Colonic mucosa (tissue), 4 donors: ENCODE data around the gene SLC2A5. TPM values are rescaled to one million over a fixed set of nuclear protein-coding genes. Genes with fewer than 3 reads are reported as not detected.
"Not testable (repeated sequence)": the region's sequence is repeated elsewhere in the genome, so short reads cannot be mapped to it uniquely, and the experiment has no call there.

Experiments
- DNase-seq: peaks from one replicate; pipeline ENCODE4 v3.0.0-alpha.2; 2020
- H3K27ac ChIP-seq: fragments of 200-600 bp; one replicate; pipeline ENCODE4 v1.8.0; 2021
- H3K27me3 ChIP-seq: fragments of 200-600 bp; one replicate; pipeline ENCODE4 v1.8.0; 2021
- H3K36me3 ChIP-seq: fragments of 200-600 bp; one replicate; pipeline ENCODE4 v1.8.0; 2021
- H3K4me1 ChIP-seq: fragments of 200-600 bp; one replicate; pipeline ENCODE4 v1.8.0; 2021; ENCODE audit warnings: mild to moderate bottlenecking
- H3K4me3 ChIP-seq: fragments of 200-600 bp; one replicate; pipeline ENCODE4 v1.8.0; 2021
- H3K9ac ChIP-seq, 2 donors: one replicate each; pipeline ENCODE4 v1.7.0; 2013; ENCODE audit warnings: control low read depth in 2 of 2, low read depth in 2 of 2, low read length in 2 of 2
- H3K9me3 ChIP-seq: fragments of 200-600 bp; one replicate; pipeline ENCODE4 v1.8.0; 2021
- CTCF ChIP-seq: fragments of 200-600 bp; IDR thresholded peaks from one replicate; pipeline ENCODE4 v1.8.0; 2022; ENCODE audit warnings: antibody characterized with exemption, mild to moderate bottlenecking
- intact Hi-C: fragments of 100-400 bp; cut with DNase I; formaldehyde crosslinking; loops from one replicate; pipeline ENCODE4 v1.14.1; 2022
- total RNA-seq, 2 donors: library from RNA; stranded (reverse); fragmentation: NEBNext Ultra II Directional in 1 of 2; extraction: Animal tissue kit (Norgen Biotek cat#: 25700) in 1 of 2; gene quantifications; one replicate each; pipeline ENCODE4 v1.2.1, GENCODE V29; 2021
- donor health status: healthy.
- donor health status: DM: no; HTN: no; CAD: no.
- donor health status: DM: no; HTN: no; CAD: no.

The SLC2A5 gene
- total RNA-seq, 2 donors from 2014 or later, result 1.8 to 4.9 TPM

DNA sequence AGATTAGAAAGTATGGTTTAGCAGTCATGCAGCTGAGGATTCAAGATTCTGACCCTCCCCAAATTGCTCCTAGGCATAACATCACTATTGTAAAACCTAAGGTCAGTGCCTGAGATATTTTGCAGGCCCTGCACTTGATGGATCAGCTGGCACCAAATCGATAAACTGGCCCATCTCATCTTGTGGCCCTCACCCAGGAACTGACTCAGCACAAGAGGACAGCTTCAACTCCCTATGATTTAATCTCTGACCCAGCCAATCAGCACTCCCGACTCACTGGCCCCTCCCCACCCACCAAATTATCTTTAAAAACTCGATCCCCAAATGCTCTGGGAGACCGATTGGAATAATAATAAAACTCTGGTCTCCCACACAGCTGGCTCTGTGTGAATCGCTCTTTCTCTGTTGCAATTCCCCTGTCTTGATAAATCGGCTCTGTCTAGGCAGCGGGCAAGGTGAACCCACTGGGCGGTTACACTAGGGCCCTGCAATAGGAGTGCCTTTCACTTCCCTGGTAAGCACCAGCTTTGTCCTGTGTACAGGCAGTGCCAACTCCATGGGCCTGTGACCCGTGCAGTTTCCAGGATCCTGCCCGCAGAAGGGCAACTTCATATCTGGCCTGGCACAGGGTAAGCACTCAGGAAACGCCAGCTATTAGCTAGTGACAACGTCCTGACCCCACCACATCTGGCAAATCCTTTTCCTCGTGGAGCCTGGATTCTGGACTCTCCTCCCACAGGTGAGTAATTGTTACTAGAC lies 28.7 kb upstream of the SLC2A5 start:
- Histone ChIP-seq H3K27me3 (no peaks in the 10 kb centered on the region), H3K9me3 (no peaks in the 10 kb centered on the region), H3K4me1 (no peaks in the 10 kb centered on the region), H3K4me3 (no peak overlapping the region), H3K9ac (no peak overlapping the region), H3K36me3 (no peaks in the 10 kb centered on the region), H3K27ac (no peak overlapping the region)
- intact Hi-C loops, result no loop called here
- no peak for TF ChIP-seq CTCF
- DNase-seq, result no peak

- no peak overlapping the region for H3K9ac ChIP-seq
- intact Hi-C loops, result no loop called here
- TF ChIP-seq CTCF, result no peak
- no peak for DNase-seq
- no peak overlapping the region for H3K27ac ChIP-seq
- H3K4me1 ChIP-seq, result no peaks in the 10 kb centered on the region
- H3K9me3 ChIP-seq, result no peaks in the 10 kb centered on the region
- no peak overlapping the region for H3K4me3 ChIP-seq
- H3K27me3 ChIP-seq, result no peaks in the 10 kb centered on the region
- H3K36me3 ChIP-seq, result no peaks in the 10 kb centered on the region
These were observed 26.4 kb upstream of the SLC2A5 start for GRCh38 chr1:9095818-9096217.

DNA sequence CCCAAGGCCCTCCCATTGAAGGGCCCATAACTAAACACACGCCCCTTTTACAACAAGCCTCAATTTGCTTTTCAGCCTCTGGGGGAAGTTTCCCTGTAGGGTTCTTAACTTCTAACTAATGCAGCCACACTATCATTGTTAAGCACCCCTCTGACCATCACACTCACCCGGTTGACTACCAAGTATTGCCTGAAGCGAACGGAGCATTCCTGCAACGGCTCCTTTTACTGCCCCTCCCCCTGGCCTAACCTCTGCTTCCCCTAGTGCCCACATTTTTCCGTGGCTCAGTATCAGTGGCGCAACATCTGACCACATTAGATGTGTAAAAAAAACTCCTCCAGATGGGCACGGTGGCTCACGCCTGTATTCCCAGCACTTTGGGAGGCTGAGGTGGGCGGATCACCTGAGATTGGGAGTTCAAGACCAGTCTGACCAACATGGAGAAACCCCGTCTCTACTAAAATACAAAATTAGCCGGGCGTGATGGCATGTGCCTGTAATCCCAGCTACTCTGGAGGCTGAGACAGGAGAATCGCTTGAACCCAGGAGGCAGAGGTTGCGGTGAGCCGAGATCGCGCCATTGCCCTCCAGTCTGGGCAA lies 24.7 kb upstream of the SLC2A5 start:
- intact Hi-C loops, DNase-seq, H3K4me3 ChIP-seq, H3K27me3 ChIP-seq, H3K4me1 ChIP-seq, H3K27ac ChIP-seq, H3K36me3 ChIP-seq, H3K9ac ChIP-seq, H3K9me3 ChIP-seq: not testable (repeated sequence)

DNA sequence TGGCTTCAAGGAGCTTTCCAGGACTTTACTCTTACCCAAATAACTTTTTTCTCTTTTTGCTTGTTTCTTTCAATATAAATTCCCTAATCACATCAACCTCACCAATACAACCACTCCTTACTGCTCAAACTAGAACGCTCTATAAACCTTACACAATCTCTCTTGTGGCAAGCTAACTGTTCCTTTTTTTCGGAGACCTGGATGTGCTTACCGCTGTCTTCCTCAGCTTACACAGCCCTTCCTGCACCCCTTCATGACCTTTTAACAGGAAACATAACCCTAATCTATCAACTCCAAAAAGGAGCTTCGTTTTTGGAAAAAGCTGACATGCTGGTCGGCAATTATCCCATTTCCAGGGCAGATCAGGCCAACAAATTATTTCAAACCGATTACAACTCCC lies 24.1 kb upstream of the SLC2A5 start:
- no peak for DNase-seq
- Histone ChIP-seq H3K9ac (no peak overlapping the region), H3K27me3 (no peaks in the 10 kb centered on the region), H3K36me3 (no peaks in the 10 kb centered on the region), H3K4me1 (no peaks in the 10 kb centered on the region), H3K27ac (no peak overlapping the region), H3K4me3 (no peak overlapping the region), H3K9me3 (no peaks in the 10 kb centered on the region)
- intact Hi-C loops, result no loop called here
- TF ChIP-seq CTCF, result no peak

- Histone ChIP-seq H3K4me3 (no peak overlapping the region), H3K27ac (no peak overlapping the region), H3K4me1 (no peaks in the 10 kb centered on the region), H3K27me3 (no peaks in the 10 kb centered on the region), H3K36me3 (no peaks in the 10 kb centered on the region), H3K9me3 (no peaks in the 10 kb centered on the region), H3K9ac (no peak overlapping the region)
- intact Hi-C loops, result no loop called here
- no peak for DNase-seq
- no peak for TF ChIP-seq CTCF
These were observed 23.7 kb upstream of the SLC2A5 start for GRCh38 chr1:9093091-9093490.

DNA sequence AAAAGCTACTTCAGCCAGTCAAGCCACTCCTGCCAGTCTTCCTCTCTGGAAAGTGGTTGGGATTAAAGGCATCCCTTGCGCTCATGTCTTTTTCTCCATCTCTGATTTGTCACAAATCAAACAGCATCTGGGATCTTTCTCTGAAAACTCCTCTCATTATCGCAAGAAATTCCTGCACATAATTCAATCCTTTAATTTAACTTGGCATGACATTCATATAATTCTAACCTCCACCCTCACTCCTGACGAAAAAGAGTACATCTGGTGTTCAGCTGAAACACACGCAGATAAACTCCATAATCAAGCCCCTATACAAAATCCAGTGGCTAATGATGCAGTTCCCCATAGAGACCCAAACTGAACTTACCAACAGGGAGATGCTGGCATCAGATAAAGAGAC lies 19.4 kb upstream of the SLC2A5 start:
- Histone ChIP-seq H3K9me3 (no peaks in the 10 kb centered on the region), H3K36me3 (no peaks in the 10 kb centered on the region), H3K9ac (no peak overlapping the region), H3K27ac (no peak overlapping the region), H3K4me3 (no peak overlapping the region), H3K27me3 (no peaks in the 10 kb centered on the region), H3K4me1 (peaks cover 4% of the 10 kb centered on the region)
- TF ChIP-seq CTCF, result no peak
- DNase-seq, result no peak
- intact Hi-C loops, result no loop called here
